ENCODE measurements around the gene S100A1.

GRCh38 chr1:153630384-153630783, 2.1 kb downstream of the S100A1 start:
- TF ChIP-seq CTCF (IDR thresholded peaks at IDR 0.05), result no peak
- no peak for TF ChIP-seq EP300 (IDR thresholded peaks at IDR 0.05)
- TF ChIP-seq POLR2A (IDR thresholded peaks at IDR 0.05), result no peak
- TF ChIP-seq POLR2AphosphoS5 (IDR thresholded peaks at IDR 0.05), result no peak
